Measurements from ENCODE around the gene PRRX2. TPM values are rescaled to one million over a fixed set of nuclear protein-coding genes. Genes with fewer than 3 reads are reported as not detected.
A peak's percentile ranks its signal among the peaks of the same experiment; 100 is the strongest.

Gene PRRX2
- total RNA-seq, 1 experiment from 2014 or later: not detected

DNA sequence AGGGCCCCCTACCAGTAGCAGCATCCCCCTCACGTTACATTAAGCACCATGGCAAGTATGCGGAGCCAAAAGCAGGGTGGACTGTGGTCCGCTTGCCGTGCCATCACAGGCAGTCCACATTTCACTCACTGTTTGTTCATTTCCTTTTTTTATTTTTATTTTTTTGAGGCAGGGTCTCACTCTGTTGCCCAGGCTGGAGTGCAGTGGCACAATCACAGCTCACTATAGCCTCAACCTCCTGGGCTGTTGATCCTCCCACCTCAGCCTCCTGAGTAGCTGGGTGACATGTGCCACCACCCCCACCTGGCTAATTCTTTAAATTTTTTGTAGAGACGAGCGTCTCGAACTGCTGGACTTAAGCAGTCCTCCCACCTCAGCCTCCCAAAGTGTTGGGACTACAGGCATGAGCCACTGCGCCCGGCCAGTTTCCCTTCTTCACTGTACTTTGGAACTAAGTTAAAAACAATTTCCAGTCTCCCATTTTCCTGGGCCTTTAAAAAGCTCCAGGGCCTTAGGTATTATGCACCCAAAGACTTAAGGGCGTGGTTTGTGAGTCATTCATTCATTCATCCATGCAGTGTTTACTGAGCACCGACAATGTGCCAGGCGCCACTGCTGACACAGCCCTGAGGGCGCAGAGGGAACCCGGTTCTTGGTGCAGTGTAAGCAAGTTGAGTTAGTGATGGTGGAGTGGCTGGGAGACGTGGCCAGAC, 19.9 kb downstream of the PRRX2 start:
- H3K27me3 ChIP-seq (ENCODE audit: low read length): no peaks in the 10 kb centered on the region
- H3K4me1 ChIP-seq (ENCODE audit: low read length): no peaks in the 10 kb centered on the region
- DNase-seq: no peak
- no peaks in the 10 kb centered on the region for H3K79me2 ChIP-seq (ENCODE audit: low read length)
- H3K27ac ChIP-seq (ENCODE audit: low read length): no peak overlapping the region
- no peaks in the 10 kb centered on the region for H3K9me2 ChIP-seq (replicated peaks; ENCODE audit: insufficient read depth, low read length)
- H3K4me3 ChIP-seq (ENCODE audit: low read length): no peak overlapping the region
- H3K9ac ChIP-seq (ENCODE audit: low read length): no peak overlapping the region
- no peaks in the 10 kb centered on the region for H4K20me1 ChIP-seq (ENCODE audit: insufficient read depth, low read depth, low read length)
- H2AFZ ChIP-seq (ENCODE audit: low read length): no peak overlapping the region
- H3K4me2 ChIP-seq (ENCODE audit: low read depth, low read length, poor library complexity, severe bottlenecking): no peak overlapping the region
- no peaks in the 10 kb centered on the region for H3K36me3 ChIP-seq (ENCODE audit: insufficient read depth, low read length)
- no peaks in the 10 kb centered on the region for H3K9me3 ChIP-seq (ENCODE audit: low read length)

DNA sequence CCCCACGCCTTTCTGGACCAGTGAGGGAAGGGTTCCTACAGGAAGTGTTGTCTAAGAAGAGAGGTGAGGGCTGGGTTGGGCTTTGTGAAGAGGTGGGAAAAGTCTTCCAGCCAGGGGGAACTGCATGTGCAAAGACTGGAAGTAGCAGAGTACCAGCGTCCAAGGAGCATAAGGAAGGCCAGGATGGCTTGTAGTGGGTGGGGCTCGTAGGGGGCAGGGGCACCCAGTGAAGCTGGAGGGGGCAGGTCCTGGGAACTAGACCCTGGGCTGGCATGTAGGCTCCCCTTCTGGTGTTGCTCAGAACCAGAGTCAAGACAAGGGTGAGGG, 20.4 kb downstream of the PRRX2 start:
- H3K4me1 ChIP-seq (ENCODE audit: low read length): no peaks in the 10 kb centered on the region
- H2AFZ ChIP-seq (ENCODE audit: low read length): no peak overlapping the region
- H4K20me1 ChIP-seq (ENCODE audit: insufficient read depth, low read depth, low read length): no peaks in the 10 kb centered on the region
- no peaks in the 10 kb centered on the region for H3K9me3 ChIP-seq (ENCODE audit: low read length)
- no peak overlapping the region for H3K9ac ChIP-seq (ENCODE audit: low read length)
- no peak for DNase-seq
- H3K27ac ChIP-seq (ENCODE audit: low read length): no peak overlapping the region
- no peaks in the 10 kb centered on the region for H3K79me2 ChIP-seq (ENCODE audit: low read length)
- no peaks in the 10 kb centered on the region for H3K36me3 ChIP-seq (ENCODE audit: insufficient read depth, low read length)
- no peak overlapping the region for H3K4me2 ChIP-seq (ENCODE audit: low read depth, low read length, poor library complexity, severe bottlenecking)
- H3K9me2 ChIP-seq (replicated peaks; ENCODE audit: insufficient read depth, low read length): no peaks in the 10 kb centered on the region
- H3K27me3 ChIP-seq (ENCODE audit: low read length): no peaks in the 10 kb centered on the region
- no peak overlapping the region for H3K4me3 ChIP-seq (ENCODE audit: low read length)

- H3K9me3 ChIP-seq (ENCODE audit: low read length): no peaks in the 10 kb centered on the region
- H3K4me1 ChIP-seq (ENCODE audit: low read length): no peaks in the 10 kb centered on the region
- H3K79me2 ChIP-seq (ENCODE audit: low read length): no peaks in the 10 kb centered on the region
- H3K27ac ChIP-seq (ENCODE audit: low read length): no peak overlapping the region
- H2AFZ ChIP-seq (ENCODE audit: low read length): no peak overlapping the region
- H4K20me1 ChIP-seq (ENCODE audit: insufficient read depth, low read depth, low read length): no peaks in the 10 kb centered on the region
- no peak overlapping the region for H3K4me3 ChIP-seq (ENCODE audit: low read length)
- no peaks in the 10 kb centered on the region for H3K9me2 ChIP-seq (replicated peaks; ENCODE audit: insufficient read depth, low read length)
- H3K27me3 ChIP-seq (ENCODE audit: low read length): no peaks in the 10 kb centered on the region
- no peaks in the 10 kb centered on the region for H3K36me3 ChIP-seq (ENCODE audit: insufficient read depth, low read length)
- no peak for DNase-seq
- no peak overlapping the region for H3K4me2 ChIP-seq (ENCODE audit: low read depth, low read length, poor library complexity, severe bottlenecking)
- no peak overlapping the region for H3K9ac ChIP-seq (ENCODE audit: low read length)
These were observed 21.3 kb downstream of the PRRX2 start for GRCh38 chr9:129686736-129687135.

- no peak overlapping the region for H2AFZ ChIP-seq (ENCODE audit: low read length)
- H4K20me1 ChIP-seq (ENCODE audit: insufficient read depth, low read depth, low read length): no peaks in the 10 kb centered on the region
- no peaks in the 10 kb centered on the region for H3K79me2 ChIP-seq (ENCODE audit: low read length)
- no peak overlapping the region for H3K4me3 ChIP-seq (ENCODE audit: low read length)
- H3K9me3 ChIP-seq (ENCODE audit: low read length): no peaks in the 10 kb centered on the region
- no peak overlapping the region for H3K4me2 ChIP-seq (ENCODE audit: low read depth, low read length, poor library complexity, severe bottlenecking)
- H3K27me3 ChIP-seq (ENCODE audit: low read length): no peaks in the 10 kb centered on the region
- H3K9me2 ChIP-seq (replicated peaks; ENCODE audit: insufficient read depth, low read length): no peaks in the 10 kb centered on the region
- DNase-seq: no peak
- H3K36me3 ChIP-seq (ENCODE audit: insufficient read depth, low read length): no peaks in the 10 kb centered on the region
- H3K27ac ChIP-seq (ENCODE audit: low read length): no peak overlapping the region
- no peak overlapping the region for H3K9ac ChIP-seq (ENCODE audit: low read length)
- H3K4me1 ChIP-seq (ENCODE audit: low read length): no peaks in the 10 kb centered on the region
These were observed 21.9 kb downstream of the PRRX2 start for GRCh38 chr9:129687391-129687790.

DNA sequence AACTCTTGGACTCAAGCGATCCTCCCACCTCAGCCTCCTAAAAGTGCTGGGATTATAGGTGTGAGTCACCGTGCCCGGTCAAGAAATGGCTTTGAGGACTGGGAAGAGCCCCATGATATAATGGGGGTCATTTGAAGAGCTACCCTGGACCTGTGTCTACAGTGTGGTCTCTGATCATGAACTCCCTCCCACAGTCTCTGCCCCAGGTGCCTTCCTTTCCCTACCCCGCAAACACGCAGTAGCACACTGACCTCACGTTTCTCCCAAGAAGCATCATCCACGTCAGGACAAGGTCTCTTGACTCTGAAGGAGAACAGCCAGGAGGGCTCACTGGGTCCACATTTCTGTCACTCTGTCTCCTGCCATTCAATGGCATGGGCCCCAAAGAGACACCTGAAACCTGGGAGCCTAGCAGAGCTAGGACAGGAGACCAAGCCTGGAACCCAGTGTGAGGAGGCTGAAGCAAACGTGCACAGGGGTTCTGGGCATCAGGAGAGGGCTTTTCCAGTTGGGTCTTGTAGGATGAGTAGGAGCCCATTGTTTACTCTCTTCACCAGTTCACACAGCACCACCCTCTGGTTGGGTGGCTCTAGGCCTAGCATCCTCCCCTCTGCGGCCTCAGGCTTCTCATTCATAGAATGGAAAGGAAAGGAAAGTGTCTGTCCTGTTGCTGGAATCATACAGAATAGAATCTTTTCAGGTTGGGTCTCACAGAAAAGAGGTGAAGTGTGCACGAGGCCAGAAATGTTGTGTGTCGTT, 23.0 kb downstream of the PRRX2 start:
- H4K20me1 ChIP-seq (ENCODE audit: insufficient read depth, low read depth, low read length): no peaks in the 10 kb centered on the region
- H3K4me1 ChIP-seq (ENCODE audit: low read length): no peaks in the 10 kb centered on the region
- H3K36me3 ChIP-seq (ENCODE audit: insufficient read depth, low read length): no peaks in the 10 kb centered on the region
- H3K4me2 ChIP-seq (ENCODE audit: low read depth, low read length, poor library complexity, severe bottlenecking): no peak overlapping the region
- H3K9me3 ChIP-seq (ENCODE audit: low read length): no peaks in the 10 kb centered on the region
- no peaks in the 10 kb centered on the region for H3K27me3 ChIP-seq (ENCODE audit: low read length)
- no peak overlapping the region for H3K4me3 ChIP-seq (ENCODE audit: low read length)
- no peak overlapping the region for H3K9ac ChIP-seq (ENCODE audit: low read length)
- no peaks in the 10 kb centered on the region for H3K79me2 ChIP-seq (ENCODE audit: low read length)
- H2AFZ ChIP-seq (ENCODE audit: low read length): no peak overlapping the region
- H3K9me2 ChIP-seq (replicated peaks; ENCODE audit: insufficient read depth, low read length): no peaks in the 10 kb centered on the region
- H3K27ac ChIP-seq (ENCODE audit: low read length): no peak overlapping the region
- no peak for DNase-seq

GRCh38 chr9:129692534-129692933, 27.1 kb downstream of the PRRX2 start:
- Histone ChIP-seq H2AFZ (ENCODE audit: low read length) (no peak overlapping the region), H3K9me3 (ENCODE audit: low read length) (no peaks in the 10 kb centered on the region), H3K27ac (ENCODE audit: low read length) (no peak overlapping the region), H3K4me2 (ENCODE audit: low read depth, low read length, poor library complexity, severe bottlenecking) (no peak overlapping the region), H3K9me2 (replicated peaks; ENCODE audit: insufficient read depth, low read length) (no peaks in the 10 kb centered on the region), H3K36me3 (ENCODE audit: insufficient read depth, low read length) (no peaks in the 10 kb centered on the region), H3K9ac (ENCODE audit: low read length) (no peak overlapping the region), H4K20me1 (ENCODE audit: insufficient read depth, low read depth, low read length) (no peaks in the 10 kb centered on the region), H3K4me3 (ENCODE audit: low read length) (no peak overlapping the region), H3K4me1 (ENCODE audit: low read length) (no peaks in the 10 kb centered on the region), H3K79me2 (ENCODE audit: low read length) (no peaks in the 10 kb centered on the region), H3K27me3 (ENCODE audit: low read length) (no peaks in the 10 kb centered on the region)
- peak; percentile 11 for DNase-seq

- no peak overlapping the region for H2AFZ ChIP-seq (ENCODE audit: low read length)
- H3K9me3 ChIP-seq (ENCODE audit: low read length): no peaks in the 10 kb centered on the region
- H3K9me2 ChIP-seq (replicated peaks; ENCODE audit: insufficient read depth, low read length): no peaks in the 10 kb centered on the region
- H3K9ac ChIP-seq (ENCODE audit: low read length): no peak overlapping the region
- H3K4me3 ChIP-seq (ENCODE audit: low read length): no peak overlapping the region
- H3K27ac ChIP-seq (ENCODE audit: low read length): no peak overlapping the region
- no peaks in the 10 kb centered on the region for H4K20me1 ChIP-seq (ENCODE audit: insufficient read depth, low read depth, low read length)
- peak; percentile 21 for DNase-seq
- H3K4me2 ChIP-seq (ENCODE audit: low read depth, low read length, poor library complexity, severe bottlenecking): no peak overlapping the region
- H3K79me2 ChIP-seq (ENCODE audit: low read length): no peaks in the 10 kb centered on the region
- no peaks in the 10 kb centered on the region for H3K36me3 ChIP-seq (ENCODE audit: insufficient read depth, low read length)
- no peaks in the 10 kb centered on the region for H3K27me3 ChIP-seq (ENCODE audit: low read length)
- H3K4me1 ChIP-seq (ENCODE audit: low read length): no peaks in the 10 kb centered on the region
These were observed 28.3 kb downstream of the PRRX2 start for GRCh38 chr9:129693741-129694140.

- H3K9me2 ChIP-seq (replicated peaks; ENCODE audit: insufficient read depth, low read length): no peaks in the 10 kb centered on the region
- H3K9ac ChIP-seq (ENCODE audit: low read length): no peak overlapping the region
- no peak overlapping the region for H3K4me2 ChIP-seq (ENCODE audit: low read depth, low read length, poor library complexity, severe bottlenecking)
- H3K79me2 ChIP-seq (ENCODE audit: low read length): no peaks in the 10 kb centered on the region
- no peak for DNase-seq
- H3K4me1 ChIP-seq (ENCODE audit: low read length): no peaks in the 10 kb centered on the region
- no peaks in the 10 kb centered on the region for H4K20me1 ChIP-seq (ENCODE audit: insufficient read depth, low read depth, low read length)
- no peaks in the 10 kb centered on the region for H3K9me3 ChIP-seq (ENCODE audit: low read length)
- no peak overlapping the region for H3K27ac ChIP-seq (ENCODE audit: low read length)
- H3K36me3 ChIP-seq (ENCODE audit: insufficient read depth, low read length): no peaks in the 10 kb centered on the region
- H2AFZ ChIP-seq (ENCODE audit: low read length): no peak overlapping the region
- H3K27me3 ChIP-seq (ENCODE audit: low read length): no peaks in the 10 kb centered on the region
- no peak overlapping the region for H3K4me3 ChIP-seq (ENCODE audit: low read length)
These were observed 28.8 kb downstream of the PRRX2 start for GRCh38 chr9:129694243-129694646.

All from Karpas-422 (cell line).